Nephron progenitor cell (in vitro differentiated cells): ENCODE results near the gene CTNNA2.

Source experiments
- DNase-seq: peaks from one replicate; pipeline ENCODE4 v3.0.0; 2021
- H3K27ac Mint-ChIP-seq: 2 replicates; pipeline ENCODE4 v1.8.0; 2021; ENCODE audit warnings: mild to moderate bottlenecking, moderate library complexity, mixed read lengths
- H3K27me3 Mint-ChIP-seq: 2 replicates; pipeline ENCODE4 v1.8.0; 2021; ENCODE audit warnings: mild to moderate bottlenecking, low read depth, mixed read lengths; ENCODE audit not compliant: poor library complexity
- H3K36me3 Mint-ChIP-seq: 2 replicates; pipeline ENCODE4 v1.8.0; 2021; ENCODE audit warnings: low read depth, mixed read lengths
- H3K4me1 Mint-ChIP-seq: 2 replicates; pipeline ENCODE4 v1.8.0; 2021; ENCODE audit warnings: mixed read lengths
- H3K4me3 Mint-ChIP-seq: 2 replicates; pipeline ENCODE4 v1.8.0; 2021; ENCODE audit warnings: mild to moderate bottlenecking, moderate library complexity, mixed read lengths
- H3K9me3 Mint-ChIP-seq: 2 replicates; pipeline ENCODE4 v1.8.0; 2021; ENCODE audit warnings: mild to moderate bottlenecking, moderate library complexity, mixed read lengths
- CTCF ChIP-seq: fragments of 200-600 bp; sonication (generic); IDR thresholded peaks from 2 replicates; pipeline ENCODE4 v1.5.0; 2021; ENCODE audit warnings: antibody characterized with exemption

CTNNA2 gene

GRCh38 chr2:80068038-80068731 lies 555.3 kb downstream of the CTNNA2 start:
- Mint-ChIP-seq H3K4me1 (peaks cover 9% of the 10 kb centered on the region), H3K27me3 (no peaks in the 10 kb centered on the region), H3K27ac (no peak overlapping the region), H3K9me3 (no peaks in the 10 kb centered on the region), H3K4me3 (no peak overlapping the region), H3K36me3 (no peaks in the 10 kb centered on the region)
- no peak for TF ChIP-seq CTCF
- DNase-seq = no peak

- Mint-ChIP-seq H3K27ac (no peak overlapping the region), H3K9me3 (no peaks in the 10 kb centered on the region), H3K27me3 (no peaks in the 10 kb centered on the region), H3K36me3 (no peaks in the 10 kb centered on the region), H3K4me3 (no peak overlapping the region), H3K4me1 (peaks cover 15% of the 10 kb centered on the region)
- TF ChIP-seq CTCF = no peak
- DNase-seq = no peak
Observed at GRCh38 chr2:80070587-80070986, 557.7 kb downstream of the CTNNA2 start.

GRCh38 chr2:80071941-80072340 lies 559.1 kb downstream of the CTNNA2 start:
- H3K4me1 Mint-ChIP-seq = peaks cover 15% of the 10 kb centered on the region
- TF ChIP-seq CTCF = no peak
- H3K36me3 Mint-ChIP-seq = no peaks in the 10 kb centered on the region
- H3K27me3 Mint-ChIP-seq = no peaks in the 10 kb centered on the region
- no peak for DNase-seq
- H3K27ac Mint-ChIP-seq = no peak overlapping the region
- no peaks in the 10 kb centered on the region for H3K9me3 Mint-ChIP-seq
- no peak overlapping the region for H3K4me3 Mint-ChIP-seq

- H3K27me3 Mint-ChIP-seq = no peaks in the 10 kb centered on the region
- H3K36me3 Mint-ChIP-seq = no peaks in the 10 kb centered on the region
- peaks cover 9% of the 10 kb centered on the region for H3K4me1 Mint-ChIP-seq
- peak; percentile 46 for DNase-seq
- no peaks in the 10 kb centered on the region for H3K9me3 Mint-ChIP-seq
- no peak overlapping the region for H3K27ac Mint-ChIP-seq
- no peak overlapping the region for H3K4me3 Mint-ChIP-seq
- peak; percentile 78 for TF ChIP-seq CTCF
Observed at GRCh38 chr2:80073134-80073561, 560.3 kb downstream of the CTNNA2 start.

GRCh38 chr2:80074321-80075070 lies 561.6 kb downstream of the CTNNA2 start:
- H3K27me3 Mint-ChIP-seq = no peaks in the 10 kb centered on the region
- no peak overlapping the region for H3K27ac Mint-ChIP-seq
- peaks cover 5% of the 10 kb centered on the region for H3K36me3 Mint-ChIP-seq
- H3K4me3 Mint-ChIP-seq = no peak overlapping the region
- no peak for DNase-seq
- no peak for TF ChIP-seq CTCF
- peaks cover 4% of the 10 kb centered on the region for H3K9me3 Mint-ChIP-seq
- H3K4me1 Mint-ChIP-seq = peaks cover 9% of the 10 kb centered on the region
